GM12878 (cell line): ENCODE data around the gene ZNF709. TPM values are rescaled to one million over a fixed set of nuclear protein-coding genes. Genes with fewer than 3 reads are reported as not detected.

ENCODE experiments used
- ATAC-seq: fragments of 200-7000 bp; cut with Tn5 transposase; 3 replicates; pipeline ENCODE4 v1.9.1; 2020; ENCODE audit warnings: mild to moderate bottlenecking, moderate library complexity
- BruUV-seq: library from RNA; stranded (reverse); fragments of 400-500 nt; replicated peaks from 2 replicates; lab custom pipeline; 2021; lab: Mats Ljungman, UMichigan
- CTCF ChIA-PET: fragments of 300-600 bp; sonication (Branson Sonifier 250); formaldehyde crosslinking; extraction: SDS; loops from one replicate; lab custom pipeline; 2021; ENCODE audit warnings: inconsistent platforms; lab: Yijun Ruan, JAX
- POLR2A ChIA-PET: fragments of 350-600 bp; formaldehyde crosslinking; extraction: SDS; loops from one replicate; lab custom pipeline; 2021; ENCODE audit warnings: inconsistent platforms; lab: Charles Lee
- RAD21 ChIA-PET: fragments of 300-600 bp; sonication (Branson Sonifier 250); formaldehyde crosslinking; loops from one replicate; lab custom pipeline; 2023; ENCODE audit warnings: antibody characterized with exemption; ENCODE audit not compliant: unreplicated experiment; lab: Charles Lee
- SMC1A ChIA-PET: fragments of 300-600 bp; sonication (Branson Sonifier 250); formaldehyde crosslinking; loops from one replicate; lab custom pipeline; 2023; ENCODE audit not compliant: unreplicated experiment, uncharacterized antibody; lab: Charles Lee
- DNase-seq: peaks from one replicate; pipeline ENCODE4 v3.0.0-alpha.2; 2011; ENCODE audit warnings: low read depth, low spot score
- FAIRE-seq: peaks from 3 replicates; lab custom pipeline; 2011; peaks lifted over from hg19 to GRCh38; lab: Jason Lieb, UNC
- H2AFZ ChIP-seq: 2 replicates; pipeline ENCODE4 v1.6.0; 2011; ENCODE audit warnings: low read depth, low read length, control low read depth; ENCODE audit not compliant: control insufficient read depth
- H3K27ac ChIP-seq: 2 replicates; pipeline ENCODE4 v1.5.1; 2011; ENCODE audit warnings: control low read depth; ENCODE audit not compliant: control insufficient read depth, insufficient read depth
- H3K27me3 ChIP-seq, 2 experiments: replicated peaks in 1 of 2; 2 replicates each; pipeline versions ENCODE4 v1.6.0 to v1.6.1; 2011; ENCODE audit warnings: low read length in 1 of 2; ENCODE audit not compliant: control insufficient read depth in 2 of 2, insufficient read depth in 2 of 2
- H3K36me3 ChIP-seq, 2 experiments: 2 replicates each; pipeline ENCODE4 v1.5.1; 2011; ENCODE audit warnings: low read length in 1 of 2; ENCODE audit not compliant: control insufficient read depth in 2 of 2, insufficient read depth in 2 of 2
- H3K4me1 ChIP-seq: 2 replicates; pipeline ENCODE4 v1.6.1; 2011; ENCODE audit warnings: mild to moderate bottlenecking, low read length, moderate library complexity, mixed read lengths; ENCODE audit not compliant: control insufficient read depth, insufficient read depth
- H3K4me2 ChIP-seq: 2 replicates; pipeline ENCODE4 v1.6.0; 2011; ENCODE audit warnings: control low read depth; ENCODE audit not compliant: control insufficient read depth, insufficient read depth
- H3K4me3 ChIP-seq: fragments of 200-600 bp; sonication (generic); 2 replicates; pipeline ENCODE4 v1.5.1; 2016
- H3K79me2 ChIP-seq: 2 replicates; pipeline ENCODE4 v1.6.0; 2011; ENCODE audit warnings: low read length; ENCODE audit not compliant: control insufficient read depth, insufficient read depth
- H3K9ac ChIP-seq: 2 replicates; pipeline ENCODE4 v1.8.0; 2011; ENCODE audit warnings: low read length, control low read depth, mixed read lengths; ENCODE audit not compliant: control insufficient read depth, insufficient read depth
- H3K9me3 ChIP-seq: replicated peaks from 3 replicates; pipeline ENCODE4 v1.5.1; 2011; ENCODE audit warnings: mild to moderate bottlenecking, low read length; ENCODE audit not compliant: control insufficient read depth, insufficient read depth
- H4K20me1 ChIP-seq: 2 replicates; pipeline ENCODE4 v1.6.0; 2011; ENCODE audit not compliant: control insufficient read depth, insufficient read depth
- CBX3 ChIP-seq: fragments of 200-600 bp; sonication (generic); IDR thresholded peaks from 2 replicates; pipeline ENCODE4 v1.6.1; 2016; ENCODE audit warnings: low read depth, borderline replicate concordance
- CEBPZ ChIP-seq: fragments of 150-350 bp; IDR thresholded peaks from 2 replicates; pipeline ENCODE4 v1.6.1; 2016; ENCODE audit warnings: low read depth, low read length
- CREM ChIP-seq: IDR thresholded peaks from 2 replicates; pipeline ENCODE4 v1.6.1; 2014; ENCODE audit warnings: antibody characterized with exemption, low read depth
- CTCF ChIP-seq, 3 experiments: IDR thresholded peaks in 2 of 3; conservative IDR thresholded peaks in 1 of 3; 2 replicates each; pipeline ENCODE4 v1.5.1; 2011; ENCODE audit warnings: low read depth in 3 of 3, low read length in 3 of 3, mild to moderate bottlenecking in 3 of 3, control low read depth in 2 of 3, moderate library complexity in 2 of 3, inconsistent platforms in 1 of 3, mixed read lengths in 1 of 3; ENCODE audit not compliant: control insufficient read depth in 2 of 3, insufficient read depth in 1 of 3; ENCODE audit errors: extremely low read depth in 1 of 3
- ESRRA ChIP-seq: IDR thresholded peaks from 2 replicates; pipeline ENCODE4 v1.6.1; 2012; ENCODE audit warnings: mild to moderate bottlenecking, low read length, improper control_type of control experiment
- FOS ChIP-seq: IDR thresholded peaks from 3 replicates; pipeline ENCODE4 v1.6.1; 2011; ENCODE audit warnings: borderline replicate concordance; ENCODE audit not compliant: insufficient read length; ENCODE audit errors: extremely low read depth
- IKZF2 ChIP-seq, 2 experiments: fragments of 450-650 bp; IDR thresholded peaks; 2 replicates each; pipeline ENCODE4 v1.6.1; 2017; ENCODE audit warnings: mild to moderate bottlenecking in 2 of 2, moderate library complexity in 2 of 2
- NFIC ChIP-seq: IDR thresholded peaks from 2 replicates; pipeline ENCODE4 v1.6.1; 2012; ENCODE audit warnings: low read depth, mild to moderate bottlenecking, inconsistent platforms, low read length, moderate library complexity
- POU2F2 ChIP-seq: IDR thresholded peaks from 3 replicates; pipeline ENCODE4 v1.6.1; 2011; ENCODE audit warnings: low read depth, mild to moderate bottlenecking, low read length, borderline replicate concordance
- RFX5 ChIP-seq: IDR thresholded peaks from 2 replicates; pipeline ENCODE4 v1.6.1; 2011; ENCODE audit warnings: low read depth, low read length, improper control_type of control experiment
- TAF1 ChIP-seq: IDR thresholded peaks from 2 replicates; pipeline ENCODE4 v1.6.1; 2011; ENCODE audit warnings: mild to moderate bottlenecking, low read depth, low read length, borderline replicate concordance
- TCF3 ChIP-seq: IDR thresholded peaks from 2 replicates; pipeline ENCODE4 v1.6.1; 2012; ENCODE audit warnings: low read depth, mild to moderate bottlenecking, low read length, borderline replicate concordance; ENCODE audit not compliant: insufficient read depth
- YY1 ChIP-seq: IDR thresholded peaks from 2 replicates; pipeline ENCODE4 v1.6.1; 2011; ENCODE audit warnings: low read depth, mild to moderate bottlenecking, low read length
- ZNF384 ChIP-seq: IDR thresholded peaks from 2 replicates; pipeline ENCODE4 v1.6.1; 2012; ENCODE audit warnings: low read depth, mild to moderate bottlenecking, low read length, improper control_type of control experiment, borderline replicate concordance
- WGBS: methylation state at CpG from one replicate; pipeline ENCODE4 v1.1.6; 2016; ENCODE audit warnings: low lambda C conversion rate; ENCODE audit not compliant: insufficient replicate concordance, insufficient coverage; ENCODE audit errors: missing lambda C conversion rate; 5-methylcytosine and 5-hydroxymethylcytosine counted together
- in situ Hi-C: fragments of 300-500 bp; cut with MboI; formaldehyde crosslinking; loops from 9 replicates; pipeline ENCODE4 v1.14.3; 2018; ENCODE audit warnings: mixed read lengths
- intact Hi-C: fragments of 100-400 bp; cut with micrococcal nuclease; formaldehyde crosslinking; loops from one replicate; pipeline ENCODE4 v1.14.2; 2022; ENCODE audit not compliant: unreplicated experiment
- polyA plus RNA-seq, 11 experiments: library from polyadenylated mRNA; depleted of rRNA in 4 of 11; unstranded in 6 of 11; stranded (reverse) in 5 of 11; fragments of >200 nt; fragmentation: Nextera tagmentation in 4 of 11; fragmentation: Illumina TruSeq in 1 of 11; extraction: Ambion mirVana in 4 of 11; extraction: Trizol in 1 of 11; gene quantifications; 1 replicate in 1 of 11; 2 replicates in 10 of 11; pipeline versions ENCODE4 v1.2.1 to v1.2.3, GENCODE V29; 2011 to 2016; ENCODE audit warnings: inconsistent platforms in 2 of 11, missing spikeins in 2 of 11, low read depth in 1 of 11
- total RNA-seq, 4 experiments: library from RNA; depleted of rRNA in 3 of 4; stranded (reverse); fragments of >200 nt in 3 of 4; fragmentation: Illumina TruSeq in 1 of 4; extraction: Trizol in 1 of 4; gene quantifications; 2 replicates each; pipeline versions ENCODE4 v1.2.1 to v1.2.3, GENCODE V29; 2013 to 2021
- TF ChIP-seq, protein P1 (sequence below): IDR thresholded peaks from 2 replicates; pipeline ENCODE4 v1.6.1; 2012; ENCODE audit warnings: improper control_type of control experiment, low read depth, low read length; ENCODE audit not compliant: insufficient replicate concordance

ZNF709 gene
- total and polyA plus RNA-seq, 10 of the 15 experiments (the other 5 are each of a cell fraction or from before 2014, with no cell fraction given) = 0.27 to 2.5 (median 1.5) TPM

GRCh38 chr19:12411893-12412292 lies 72.7 kb downstream of the ZNF709 start:
- CTCF ChIA-PET = no interaction called here

More at GRCh38 chr19:12411893-12412292, 72.7 kb downstream of the ZNF709 start:
- Histone ChIP-seq H3K4me3 (no peak overlapping the region), H3K4me1 (no peaks in the 10 kb centered on the region), H3K36me3 (no peaks in the 10 kb centered on the region), H4K20me1 (no peaks in the 10 kb centered on the region), H3K9me3 (no peaks in the 10 kb centered on the region; the same call in 2 of the 3 replicates), H3K27ac (no peak overlapping the region), H3K79me2 (no peaks in the 10 kb centered on the region)
- DNase-seq (no peak), ATAC-seq (no peak)
- whole genome bisulfite sequencing = 77% methylated on average over 2 of the region's 2 CpGs
- POLR2A ChIA-PET = no interaction called here
- no peak for TF ChIP-seq ESRRA
- no peak for TF ChIP-seq RFX5
- no peak for TF ChIP-seq TCF3
- no peak for TF ChIP-seq FOS
- no peak for TF ChIP-seq CREM
- TF ChIP-seq POU2F2 = no peak
- no peak for TF ChIP-seq CTCF (IDR thresholded peaks at IDR 0.05 in 2 of 3, conservative IDR thresholded peaks at IDR 0.05 in 1 of 3; ENCODE audit: control insufficient read depth in 2 of 3, extremely low read depth in 1 of 3, insufficient read depth in 1 of 3, low read depth in 3 of 3, low read length in 3 of 3)
- no peak for TF ChIP-seq IKZF2 (IDR thresholded peaks at IDR 0.05)
- TF ChIP-seq ZNF384 = no peak
- TF ChIP-seq, protein P1, sequence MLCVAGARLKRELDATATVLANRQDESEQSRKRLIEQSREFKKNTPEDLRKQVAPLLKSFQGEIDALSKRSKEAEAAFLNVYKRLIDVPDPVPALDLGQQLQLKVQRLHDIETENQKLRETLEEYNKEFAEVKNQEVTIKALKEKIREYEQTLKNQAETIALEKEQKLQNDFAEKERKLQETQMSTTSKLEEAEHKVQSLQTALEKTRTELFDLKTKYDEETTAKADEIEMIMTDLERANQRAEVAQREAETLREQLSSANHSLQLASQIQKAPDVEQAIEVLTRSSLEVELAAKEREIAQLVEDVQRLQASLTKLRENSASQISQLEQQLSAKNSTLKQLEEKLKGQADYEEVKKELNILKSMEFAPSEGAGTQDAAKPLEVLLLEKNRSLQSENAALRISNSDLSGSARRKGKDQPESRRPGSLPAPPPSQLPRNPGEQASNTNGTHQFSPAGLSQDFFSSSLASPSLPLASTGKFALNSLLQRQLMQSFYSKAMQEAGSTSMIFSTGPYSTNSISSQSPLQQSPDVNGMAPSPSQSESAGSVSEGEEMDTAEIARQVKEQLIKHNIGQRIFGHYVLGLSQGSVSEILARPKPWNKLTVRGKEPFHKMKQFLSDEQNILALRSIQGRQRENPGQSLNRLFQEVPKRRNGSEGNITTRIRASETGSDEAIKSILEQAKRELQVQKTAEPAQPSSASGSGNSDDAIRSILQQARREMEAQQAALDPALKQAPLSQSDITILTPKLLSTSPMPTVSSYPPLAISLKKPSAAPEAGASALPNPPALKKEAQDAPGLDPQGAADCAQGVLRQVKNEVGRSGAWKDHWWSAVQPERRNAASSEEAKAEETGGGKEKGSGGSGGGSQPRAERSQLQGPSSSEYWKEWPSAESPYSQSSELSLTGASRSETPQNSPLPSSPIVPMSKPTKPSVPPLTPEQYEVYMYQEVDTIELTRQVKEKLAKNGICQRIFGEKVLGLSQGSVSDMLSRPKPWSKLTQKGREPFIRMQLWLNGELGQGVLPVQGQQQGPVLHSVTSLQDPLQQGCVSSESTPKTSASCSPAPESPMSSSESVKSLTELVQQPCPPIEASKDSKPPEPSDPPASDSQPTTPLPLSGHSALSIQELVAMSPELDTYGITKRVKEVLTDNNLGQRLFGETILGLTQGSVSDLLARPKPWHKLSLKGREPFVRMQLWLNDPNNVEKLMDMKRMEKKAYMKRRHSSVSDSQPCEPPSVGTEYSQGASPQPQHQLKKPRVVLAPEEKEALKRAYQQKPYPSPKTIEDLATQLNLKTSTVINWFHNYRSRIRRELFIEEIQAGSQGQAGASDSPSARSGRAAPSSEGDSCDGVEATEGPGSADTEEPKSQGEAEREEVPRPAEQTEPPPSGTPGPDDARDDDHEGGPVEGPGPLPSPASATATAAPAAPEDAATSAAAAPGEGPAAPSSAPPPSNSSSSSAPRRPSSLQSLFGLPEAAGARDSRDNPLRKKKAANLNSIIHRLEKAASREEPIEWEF = no peak
- no peak for TF ChIP-seq CEBPZ
- TF ChIP-seq NFIC = no peak
- no peak for TF ChIP-seq CBX3
- TF ChIP-seq YY1 = no peak
- TF ChIP-seq TAF1 = no peak
- TF ChIP-seq, all 136 proteins: peak for 0
- SMC1A ChIA-PET = no interaction called here
- intact Hi-C loops (no loop called here), in situ Hi-C loops (no loop called here)
- RAD21 ChIA-PET = no interaction called here
- BruUV-seq = no TSS peak
- no peak overlapping the region for H3K4me2 ChIP-seq
- no peak overlapping the region for H3K9ac ChIP-seq
- no peak for FAIRE-seq
- no peaks in the 10 kb centered on the region for H3K27me3 ChIP-seq
- no peak overlapping the region for H2AFZ ChIP-seq
